Measurements from ENCODE around the gene PRDX2.

Gene PRDX2

GRCh38 chr19:12767666-12768065 lies 33.9 kb downstream of the PRDX2 start:
- H3K4me3 ChIP-seq (ENCODE audit: low read length): no peak overlapping the region
- no CpG with 5 or more reads among the region's 15 CpGs for WGBS (ENCODE audit: extremely low coverage, insufficient coverage, low lambda C conversion rate)
- no peak overlapping the region for H2AK5ac ChIP-seq (ENCODE audit: low read length)
- H3K56ac ChIP-seq (ENCODE audit: low read length): no peak overlapping the region
- no peak overlapping the region for H4K5ac ChIP-seq (ENCODE audit: low read length)
- H2BK120ac ChIP-seq (ENCODE audit: low read depth, low read length): no peak overlapping the region
- peaks cover 8% of the 10 kb centered on the region for H3K36me3 ChIP-seq (ENCODE audit: control insufficient read depth, insufficient read depth, low read length)
- no peak overlapping the region for H3K23ac ChIP-seq (ENCODE audit: low read length)
- no peaks in the 10 kb centered on the region for H3K4me1 ChIP-seq (ENCODE audit: control insufficient read depth, low read depth, low read length)
- no peaks in the 10 kb centered on the region for H3K27me3 ChIP-seq (ENCODE audit: insufficient read depth, low read length, poor library complexity)
- H3K4me2 ChIP-seq (ENCODE audit: low read length): no peak overlapping the region
- no peak overlapping the region for H3K27ac ChIP-seq (ENCODE audit: low read depth, low read length)
- no peak overlapping the region for H2BK15ac ChIP-seq (replicated peaks; ENCODE audit: low read depth)
- H3K4ac ChIP-seq (ENCODE audit: low read depth, low read length): no peak overlapping the region
- H3K9ac ChIP-seq (ENCODE audit: low read length): no peak overlapping the region
- no peaks in the 10 kb centered on the region for H3K79me1 ChIP-seq (ENCODE audit: low read length)
- no peak overlapping the region for H2BK5ac ChIP-seq (ENCODE audit: low read length)
- no peak overlapping the region for H3K18ac ChIP-seq (ENCODE audit: low read length)
- no peak overlapping the region for H4K8ac ChIP-seq (ENCODE audit: low read depth, low read length)
- H3K79me2 ChIP-seq (ENCODE audit: control insufficient read depth, insufficient read depth, low read length): no peaks in the 10 kb centered on the region
- no peak for DNase-seq

- Histone ChIP-seq H2BK120ac (ENCODE audit: low read depth, low read length) (no peak overlapping the region), H3K79me2 (ENCODE audit: control insufficient read depth, insufficient read depth, low read length) (no peaks in the 10 kb centered on the region), H3K9ac (ENCODE audit: low read length) (no peak overlapping the region), H3K4me1 (ENCODE audit: control insufficient read depth, low read depth, low read length) (no peaks in the 10 kb centered on the region), H2BK5ac (ENCODE audit: low read length) (no peak overlapping the region), H4K8ac (ENCODE audit: low read depth, low read length) (no peak overlapping the region), H3K27ac (ENCODE audit: low read depth, low read length) (no peak overlapping the region), H3K18ac (ENCODE audit: low read length) (no peak overlapping the region), H3K4me2 (ENCODE audit: low read length) (no peak overlapping the region), H3K4me3 (ENCODE audit: low read length) (no peak overlapping the region), H3K23ac (ENCODE audit: low read length) (no peak overlapping the region), H3K56ac (ENCODE audit: low read length) (no peak overlapping the region), H3K27me3 (ENCODE audit: insufficient read depth, low read length, poor library complexity) (no peaks in the 10 kb centered on the region), H3K4ac (ENCODE audit: low read depth, low read length) (no peak overlapping the region), H2BK15ac (replicated peaks; ENCODE audit: low read depth) (no peak overlapping the region), H3K36me3 (ENCODE audit: control insufficient read depth, insufficient read depth, low read length) (peaks cover 8% of the 10 kb centered on the region), H3K79me1 (ENCODE audit: low read length) (no peaks in the 10 kb centered on the region), H4K5ac (ENCODE audit: low read length) (no peak overlapping the region), H2AK5ac (ENCODE audit: low read length) (no peak overlapping the region)
- no peak for DNase-seq
- WGBS (ENCODE audit: extremely low coverage, insufficient coverage, low lambda C conversion rate): no CpG with 5 or more reads among the region's 11 CpGs
These were observed 34.5 kb downstream of the PRDX2 start for GRCh38 chr19:12767150-12767549.

- H3K4me1 ChIP-seq (ENCODE audit: control insufficient read depth, low read depth, low read length): no peaks in the 10 kb centered on the region
- H2BK15ac ChIP-seq (replicated peaks; ENCODE audit: low read depth): no peak overlapping the region
- no peak overlapping the region for H3K4me3 ChIP-seq (ENCODE audit: low read length)
- H3K27ac ChIP-seq (ENCODE audit: low read depth, low read length): no peak overlapping the region
- DNase-seq: no peak
- H3K36me3 ChIP-seq (ENCODE audit: control insufficient read depth, insufficient read depth, low read length): peaks cover 8% of the 10 kb centered on the region
- H3K4ac ChIP-seq (ENCODE audit: low read depth, low read length): no peak overlapping the region
- H2AK5ac ChIP-seq (ENCODE audit: low read length): no peak overlapping the region
- WGBS (ENCODE audit: extremely low coverage, insufficient coverage, low lambda C conversion rate): no CpG with 5 or more reads among the region's 30 CpGs
- H3K18ac ChIP-seq (ENCODE audit: low read length): no peak overlapping the region
- no peak overlapping the region for H4K5ac ChIP-seq (ENCODE audit: low read length)
- H3K23ac ChIP-seq (ENCODE audit: low read length): no peak overlapping the region
- H3K79me2 ChIP-seq (ENCODE audit: control insufficient read depth, insufficient read depth, low read length): no peaks in the 10 kb centered on the region
- no peak overlapping the region for H3K9ac ChIP-seq (ENCODE audit: low read length)
- H3K4me2 ChIP-seq (ENCODE audit: low read length): no peak overlapping the region
- no peaks in the 10 kb centered on the region for H3K79me1 ChIP-seq (ENCODE audit: low read length)
- no peak overlapping the region for H4K8ac ChIP-seq (ENCODE audit: low read depth, low read length)
- no peak overlapping the region for H3K56ac ChIP-seq (ENCODE audit: low read length)
- no peak overlapping the region for H2BK5ac ChIP-seq (ENCODE audit: low read length)
- H2BK120ac ChIP-seq (ENCODE audit: low read depth, low read length): no peak overlapping the region
- H3K27me3 ChIP-seq (ENCODE audit: insufficient read depth, low read length, poor library complexity): no peaks in the 10 kb centered on the region
These were observed 35.5 kb downstream of the PRDX2 start for GRCh38 chr19:12766051-12766521.

- H2BK120ac ChIP-seq (ENCODE audit: low read depth, low read length): no peak overlapping the region
- H3K4ac ChIP-seq (ENCODE audit: low read depth, low read length): no peak overlapping the region
- WGBS (ENCODE audit: extremely low coverage, insufficient coverage, low lambda C conversion rate): no CpG with 5 or more reads among the region's 16 CpGs
- H4K5ac ChIP-seq (ENCODE audit: low read length): no peak overlapping the region
- H4K8ac ChIP-seq (ENCODE audit: low read depth, low read length): no peak overlapping the region
- no peak overlapping the region for H3K9ac ChIP-seq (ENCODE audit: low read length)
- DNase-seq: no peak
- H2BK5ac ChIP-seq (ENCODE audit: low read length): no peak overlapping the region
- no peak overlapping the region for H3K27ac ChIP-seq (ENCODE audit: low read depth, low read length)
- no peaks in the 10 kb centered on the region for H3K4me1 ChIP-seq (ENCODE audit: control insufficient read depth, low read depth, low read length)
- H2BK15ac ChIP-seq (replicated peaks; ENCODE audit: low read depth): no peak overlapping the region
- H3K27me3 ChIP-seq (ENCODE audit: insufficient read depth, low read length, poor library complexity): no peaks in the 10 kb centered on the region
- H3K4me2 ChIP-seq (ENCODE audit: low read length): no peak overlapping the region
- no peaks in the 10 kb centered on the region for H3K79me2 ChIP-seq (ENCODE audit: control insufficient read depth, insufficient read depth, low read length)
- H3K23ac ChIP-seq (ENCODE audit: low read length): no peak overlapping the region
- no peaks in the 10 kb centered on the region for H3K79me1 ChIP-seq (ENCODE audit: low read length)
- no peak overlapping the region for H3K18ac ChIP-seq (ENCODE audit: low read length)
- no peak overlapping the region for H3K4me3 ChIP-seq (ENCODE audit: low read length)
- no peak overlapping the region for H2AK5ac ChIP-seq (ENCODE audit: low read length)
- H3K56ac ChIP-seq (ENCODE audit: low read length): no peak overlapping the region
- peaks cover 8% of the 10 kb centered on the region for H3K36me3 ChIP-seq (ENCODE audit: control insufficient read depth, insufficient read depth, low read length)
These were observed 36.9 kb downstream of the PRDX2 start for GRCh38 chr19:12764698-12765097.

- Histone ChIP-seq H3K27ac (ENCODE audit: low read depth, low read length) (no peak overlapping the region), H3K79me2 (ENCODE audit: control insufficient read depth, insufficient read depth, low read length) (no peaks in the 10 kb centered on the region), H3K23ac (ENCODE audit: low read length) (no peak overlapping the region), H2BK5ac (ENCODE audit: low read length) (no peak overlapping the region), H2BK120ac (ENCODE audit: low read depth, low read length) (no peak overlapping the region), H4K5ac (ENCODE audit: low read length) (no peak overlapping the region), H3K27me3 (ENCODE audit: insufficient read depth, low read length, poor library complexity) (no peaks in the 10 kb centered on the region), H2BK15ac (replicated peaks; ENCODE audit: low read depth) (no peak overlapping the region), H3K79me1 (ENCODE audit: low read length) (no peaks in the 10 kb centered on the region), H3K9ac (ENCODE audit: low read length) (no peak overlapping the region), H3K4me1 (ENCODE audit: control insufficient read depth, low read depth, low read length) (no peaks in the 10 kb centered on the region), H3K4ac (ENCODE audit: low read depth, low read length) (no peak overlapping the region), H2AK5ac (ENCODE audit: low read length) (no peak overlapping the region), H3K36me3 (ENCODE audit: control insufficient read depth, insufficient read depth, low read length) (peaks cover 8% of the 10 kb centered on the region), H3K4me3 (ENCODE audit: low read length) (no peak overlapping the region), H3K18ac (ENCODE audit: low read length) (no peak overlapping the region), H3K4me2 (ENCODE audit: low read length) (no peak overlapping the region), H4K8ac (ENCODE audit: low read depth, low read length) (no peak overlapping the region), H3K56ac (ENCODE audit: low read length) (no peak overlapping the region)
- DNase-seq: no peak
- no CpG with 5 or more reads among the region's 11 CpGs for WGBS (ENCODE audit: extremely low coverage, insufficient coverage, low lambda C conversion rate)
These were observed 38.5 kb downstream of the PRDX2 start for GRCh38 chr19:12763100-12763499.

GRCh38 chr19:12759686-12760085 lies 41.9 kb downstream of the PRDX2 start:
- H3K27me3 ChIP-seq (ENCODE audit: insufficient read depth, low read length, poor library complexity): no peaks in the 10 kb centered on the region
- H3K79me2 ChIP-seq (ENCODE audit: control insufficient read depth, insufficient read depth, low read length): no peaks in the 10 kb centered on the region
- no peak overlapping the region for H3K9ac ChIP-seq (ENCODE audit: low read length)
- no peak overlapping the region for H3K18ac ChIP-seq (ENCODE audit: low read length)
- no peak overlapping the region for H4K5ac ChIP-seq (ENCODE audit: low read length)
- no peak overlapping the region for H2AK5ac ChIP-seq (ENCODE audit: low read length)
- no peak for DNase-seq
- peaks cover 8% of the 10 kb centered on the region for H3K36me3 ChIP-seq (ENCODE audit: control insufficient read depth, insufficient read depth, low read length)
- no CpG with 5 or more reads among the region's 6 CpGs for WGBS (ENCODE audit: extremely low coverage, insufficient coverage, low lambda C conversion rate)
- no peak overlapping the region for H3K56ac ChIP-seq (ENCODE audit: low read length)
- no peak overlapping the region for H3K4me2 ChIP-seq (ENCODE audit: low read length)
- no peak overlapping the region for H2BK120ac ChIP-seq (ENCODE audit: low read depth, low read length)
- no peak overlapping the region for H2BK5ac ChIP-seq (ENCODE audit: low read length)
- H3K4me3 ChIP-seq (ENCODE audit: low read length): no peak overlapping the region
- no peak overlapping the region for H3K23ac ChIP-seq (ENCODE audit: low read length)
- H4K8ac ChIP-seq (ENCODE audit: low read depth, low read length): no peak overlapping the region
- H3K27ac ChIP-seq (ENCODE audit: low read depth, low read length): no peak overlapping the region
- H3K4ac ChIP-seq (ENCODE audit: low read depth, low read length): no peak overlapping the region
- H3K79me1 ChIP-seq (ENCODE audit: low read length): no peaks in the 10 kb centered on the region
- no peaks in the 10 kb centered on the region for H3K4me1 ChIP-seq (ENCODE audit: control insufficient read depth, low read depth, low read length)
- H2BK15ac ChIP-seq (replicated peaks; ENCODE audit: low read depth): no peak overlapping the region
